Endothelial cell of umbilical vein (primary cell): Measurements from ENCODE around the gene TNNI3K.

Experiments used
- EZH2 ChIP-seq: IDR thresholded peaks from 2 replicates; pipeline ENCODE4 v1.6.1; 2012; ENCODE audit warnings: borderline replicate concordance, low read depth, mild to moderate bottlenecking, moderate library complexity, low read length, inconsistent platforms; ENCODE audit not compliant: severe bottlenecking
- GATA2 ChIP-seq: IDR thresholded peaks from 2 replicates; pipeline ENCODE4 v1.7.0; 2011; ENCODE audit warnings: low read depth, mild to moderate bottlenecking, moderate library complexity, mixed read lengths, low read length; ENCODE audit not compliant: insufficient read length, insufficient read depth
- JUN ChIP-seq: IDR thresholded peaks from 2 replicates; pipeline ENCODE4 v1.6.1; 2011; ENCODE audit warnings: borderline replicate concordance, low read depth; ENCODE audit not compliant: insufficient read length, insufficient read depth
- MYC ChIP-seq: IDR thresholded peaks from one replicate; pipeline ENCODE4 v1.6.1; 2011; ENCODE audit warnings: mild to moderate bottlenecking, low read depth, low read length
- POLR2A ChIP-seq: IDR thresholded peaks from 2 replicates; pipeline ENCODE4 v1.6.1; 2012; ENCODE audit warnings: low read depth, mild to moderate bottlenecking, control low read depth, low read length
- POLR2AphosphoS5 ChIP-seq: IDR thresholded peaks from 2 replicates; pipeline ENCODE4 v1.6.1; 2012; ENCODE audit warnings: low read depth, mild to moderate bottlenecking, control low read depth, low read length, moderate library complexity; ENCODE audit not compliant: insufficient read depth
- TF ChIP-seq, protein P1 (sequence below), 2 donors: IDR thresholded peaks; 1 replicate in 1 of 2; 2 replicates in 1 of 2; pipeline ENCODE4 v1.5.1; 2011; ENCODE audit warnings: low read length in 2 of 2, mild to moderate bottlenecking in 2 of 2, moderate library complexity in 2 of 2, control low read depth in 1 of 2, inconsistent platforms in 1 of 2, low read depth in 1 of 2; ENCODE audit not compliant: insufficient read depth in 1 of 2; ENCODE audit errors: extremely low read depth in 1 of 2
- TF ChIP-seq, protein P2 (sequence below): IDR thresholded peaks from 2 replicates; pipeline ENCODE4 v1.6.1; 2011; ENCODE audit not compliant: insufficient read depth, insufficient read length

DNA sequence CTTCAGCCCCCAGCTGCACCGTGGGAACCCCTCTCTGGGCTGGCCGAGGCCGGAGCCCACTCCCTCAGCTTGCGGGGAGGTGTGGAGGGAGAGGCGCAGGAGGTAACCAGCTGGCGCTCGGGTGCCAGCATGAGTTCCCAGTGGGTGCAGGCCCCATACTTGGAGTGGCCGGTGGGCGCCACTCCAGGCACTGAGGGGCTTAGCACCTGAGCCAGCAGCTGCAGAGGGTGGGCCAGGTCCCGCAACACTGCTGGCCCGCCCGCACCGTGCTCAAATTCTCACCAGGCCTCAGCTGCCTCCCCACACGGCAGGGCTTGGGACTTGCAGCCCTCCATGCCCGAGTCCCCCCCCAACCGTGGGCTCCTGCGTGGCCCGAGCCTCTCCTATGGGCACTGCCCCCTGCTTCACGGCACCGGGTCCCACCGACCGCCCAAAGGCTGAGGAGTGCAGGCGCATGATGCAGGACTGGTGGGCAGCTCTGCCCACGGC is 230.1 kb downstream of the TNNI3K start:
- TF ChIP-seq, protein P1, sequence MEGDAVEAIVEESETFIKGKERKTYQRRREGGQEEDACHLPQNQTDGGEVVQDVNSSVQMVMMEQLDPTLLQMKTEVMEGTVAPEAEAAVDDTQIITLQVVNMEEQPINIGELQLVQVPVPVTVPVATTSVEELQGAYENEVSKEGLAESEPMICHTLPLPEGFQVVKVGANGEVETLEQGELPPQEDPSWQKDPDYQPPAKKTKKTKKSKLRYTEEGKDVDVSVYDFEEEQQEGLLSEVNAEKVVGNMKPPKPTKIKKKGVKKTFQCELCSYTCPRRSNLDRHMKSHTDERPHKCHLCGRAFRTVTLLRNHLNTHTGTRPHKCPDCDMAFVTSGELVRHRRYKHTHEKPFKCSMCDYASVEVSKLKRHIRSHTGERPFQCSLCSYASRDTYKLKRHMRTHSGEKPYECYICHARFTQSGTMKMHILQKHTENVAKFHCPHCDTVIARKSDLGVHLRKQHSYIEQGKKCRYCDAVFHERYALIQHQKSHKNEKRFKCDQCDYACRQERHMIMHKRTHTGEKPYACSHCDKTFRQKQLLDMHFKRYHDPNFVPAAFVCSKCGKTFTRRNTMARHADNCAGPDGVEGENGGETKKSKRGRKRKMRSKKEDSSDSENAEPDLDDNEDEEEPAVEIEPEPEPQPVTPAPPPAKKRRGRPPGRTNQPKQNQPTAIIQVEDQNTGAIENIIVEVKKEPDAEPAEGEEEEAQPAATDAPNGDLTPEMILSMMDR (IDR thresholded peaks at IDR 0.05; ENCODE audit: extremely low read depth in 1 of 2, insufficient read depth in 1 of 2, low read depth in 1 of 2, low read length in 2 of 2), result no peak
- TF ChIP-seq POLR2A (no peak), EZH2 (no peak), GATA2 (no peak), POLR2AphosphoS5 (no peak), JUN (no peak), MYC (no peak)
- TF ChIP-seq, protein P2, sequence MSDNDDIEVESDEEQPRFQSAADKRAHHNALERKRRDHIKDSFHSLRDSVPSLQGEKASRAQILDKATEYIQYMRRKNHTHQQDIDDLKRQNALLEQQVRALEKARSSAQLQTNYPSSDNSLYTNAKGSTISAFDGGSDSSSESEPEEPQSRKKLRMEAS, result no peak
